DMS 273 (cell line): ENCODE results near the gene ELAVL1.

Experiments
- DNase-seq: peaks from one replicate; lab custom pipeline; 2025; ENCODE audit not compliant: unreplicated experiment; lab: John Stamatoyannopoulos, UW

ELAVL1 gene

DNA sequence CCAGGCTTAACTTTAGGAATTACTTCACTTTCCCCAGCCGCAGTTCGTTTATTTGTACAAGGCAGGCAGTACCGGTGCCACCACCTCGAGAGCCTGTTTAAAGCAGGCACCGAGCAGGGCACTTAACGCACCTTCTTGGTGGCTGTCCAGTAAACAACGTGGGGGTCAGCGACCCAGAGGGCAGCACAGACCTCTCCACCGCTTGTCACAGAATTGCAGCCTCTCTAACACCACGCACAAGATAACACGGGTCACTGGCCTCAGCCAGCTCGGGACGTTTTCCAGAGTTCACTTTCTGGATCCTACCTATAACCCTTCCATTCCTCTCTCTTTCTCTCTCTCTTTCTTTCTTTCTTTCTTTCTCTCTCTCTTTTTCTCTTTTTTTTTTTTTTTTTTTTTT, 16.8 kb upstream of the ELAVL1 start:
- DNase-seq, result no peak

DNA sequence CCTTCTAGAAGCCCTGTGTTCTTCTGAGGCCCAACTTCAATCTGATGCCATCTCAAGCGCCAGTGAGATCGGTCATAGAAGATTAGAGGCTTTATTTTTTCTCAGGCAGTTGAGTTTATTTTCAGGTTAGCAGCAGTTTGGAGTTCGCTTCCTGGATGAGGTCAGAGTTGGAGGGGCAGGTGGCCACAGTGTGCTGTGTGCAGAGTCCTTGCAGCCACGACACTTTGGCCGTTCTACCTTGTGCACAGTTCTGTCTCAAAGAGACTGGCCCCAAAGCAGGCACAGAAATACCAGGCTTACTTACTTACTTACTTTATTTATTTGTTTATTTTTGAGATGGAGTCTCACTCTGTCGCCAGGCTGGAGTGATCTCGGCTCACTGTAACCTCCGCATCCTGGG, 15.9 kb upstream of the ELAVL1 start:
- no peak for DNase-seq

DNA sequence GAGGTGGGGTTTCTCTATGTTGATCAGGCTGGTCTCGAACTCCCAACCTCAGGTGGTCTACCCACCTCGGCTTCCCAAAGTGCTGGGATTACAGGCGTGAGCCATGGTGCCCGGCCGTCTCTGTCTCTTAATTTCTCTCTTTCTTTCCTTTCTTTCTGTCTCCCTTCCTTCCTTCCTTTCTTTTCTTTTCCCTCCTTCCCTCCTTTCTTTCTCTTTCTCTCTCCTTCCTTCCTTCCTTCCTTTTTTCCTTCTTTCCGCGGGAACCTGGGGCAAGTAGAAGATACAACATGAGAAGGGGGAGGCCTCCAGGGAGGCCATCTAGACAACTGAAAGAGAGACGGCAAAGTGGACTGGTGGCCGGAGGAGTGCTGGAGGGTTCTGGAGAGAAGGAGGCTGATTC, 15.2 kb upstream of the ELAVL1 start:
- DNase-seq, result no peak

DNA sequence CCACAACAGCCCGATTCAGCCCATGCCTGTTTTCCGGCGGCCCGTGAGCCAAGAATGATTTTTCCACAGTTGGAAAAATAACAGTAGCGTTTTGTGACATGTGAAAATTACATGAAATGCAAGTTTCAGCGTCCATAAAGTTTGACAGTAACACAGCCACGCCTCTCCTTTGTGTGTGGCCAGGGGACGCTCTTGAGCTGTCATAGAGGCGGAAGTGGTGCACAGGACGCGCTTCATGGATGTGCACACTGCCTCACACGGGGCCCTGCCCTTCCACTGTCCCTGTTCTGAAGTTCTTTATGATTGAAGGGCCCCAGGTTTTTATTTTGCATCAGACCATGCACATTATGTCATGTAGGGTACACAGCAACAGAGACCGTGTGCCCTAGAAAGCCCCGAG, 12.4 kb upstream of the ELAVL1 start:
- DNase-seq, result peak; percentile 60

DNA sequence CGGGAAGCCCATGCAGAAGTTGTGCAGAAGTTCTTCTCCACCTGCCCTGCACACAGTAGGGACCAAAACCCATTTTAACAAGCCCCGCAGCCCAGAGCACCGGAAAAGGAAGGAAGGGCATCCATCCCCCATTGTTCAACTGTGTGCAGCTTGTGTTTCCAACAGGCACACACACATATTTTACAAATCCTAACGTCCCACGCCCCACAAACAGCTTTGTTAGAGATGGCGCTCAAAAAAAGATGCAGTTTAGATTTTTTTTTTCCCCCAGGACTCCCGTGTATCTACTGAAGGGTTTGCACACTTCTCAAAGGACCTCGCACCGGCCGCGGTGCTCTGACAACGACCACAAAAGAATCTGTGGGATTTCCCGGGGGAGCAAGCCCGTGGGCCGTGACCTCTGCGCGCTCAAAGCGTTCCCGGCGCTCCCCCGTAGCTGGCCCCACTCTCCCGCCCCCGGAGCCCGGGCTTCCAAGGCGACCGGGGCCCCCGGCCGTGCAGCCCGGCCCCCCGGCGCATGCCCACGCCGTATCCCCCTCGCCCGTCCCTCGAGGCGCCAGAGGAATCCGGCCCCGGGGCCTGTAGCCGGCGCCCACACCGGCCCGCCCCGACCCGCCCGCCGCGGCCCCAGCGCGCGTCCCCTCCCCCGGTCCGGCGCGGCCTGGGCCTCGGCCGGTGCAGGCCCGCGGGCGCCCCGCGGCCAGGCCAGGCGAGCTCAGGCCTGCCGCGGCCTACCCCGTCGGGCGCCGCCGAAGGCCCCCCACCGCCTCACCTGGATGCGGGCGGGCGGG, 523 bp downstream of the ELAVL1 start:
- DNase-seq, result peak; percentile 62

DNA sequence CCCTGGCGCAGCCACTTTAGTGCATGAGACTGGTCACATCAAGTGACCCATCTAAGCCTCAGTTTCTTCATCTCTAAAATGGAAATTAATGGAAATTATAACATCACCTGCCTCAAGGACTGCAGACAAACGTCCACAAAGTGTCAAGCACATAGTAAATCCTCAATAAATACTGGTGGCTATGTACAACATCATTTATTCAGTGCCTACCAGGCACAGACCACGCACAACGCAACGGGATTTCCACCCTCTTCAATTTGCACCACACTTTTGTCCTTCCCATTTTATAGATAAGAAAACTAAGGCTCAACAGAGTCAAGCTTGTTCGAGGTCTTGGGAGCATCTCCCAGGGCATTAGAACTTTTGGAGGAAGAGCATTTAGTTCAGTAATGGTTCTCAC, 1.4 kb downstream of the ELAVL1 start:
- DNase-seq, result no peak

DNA sequence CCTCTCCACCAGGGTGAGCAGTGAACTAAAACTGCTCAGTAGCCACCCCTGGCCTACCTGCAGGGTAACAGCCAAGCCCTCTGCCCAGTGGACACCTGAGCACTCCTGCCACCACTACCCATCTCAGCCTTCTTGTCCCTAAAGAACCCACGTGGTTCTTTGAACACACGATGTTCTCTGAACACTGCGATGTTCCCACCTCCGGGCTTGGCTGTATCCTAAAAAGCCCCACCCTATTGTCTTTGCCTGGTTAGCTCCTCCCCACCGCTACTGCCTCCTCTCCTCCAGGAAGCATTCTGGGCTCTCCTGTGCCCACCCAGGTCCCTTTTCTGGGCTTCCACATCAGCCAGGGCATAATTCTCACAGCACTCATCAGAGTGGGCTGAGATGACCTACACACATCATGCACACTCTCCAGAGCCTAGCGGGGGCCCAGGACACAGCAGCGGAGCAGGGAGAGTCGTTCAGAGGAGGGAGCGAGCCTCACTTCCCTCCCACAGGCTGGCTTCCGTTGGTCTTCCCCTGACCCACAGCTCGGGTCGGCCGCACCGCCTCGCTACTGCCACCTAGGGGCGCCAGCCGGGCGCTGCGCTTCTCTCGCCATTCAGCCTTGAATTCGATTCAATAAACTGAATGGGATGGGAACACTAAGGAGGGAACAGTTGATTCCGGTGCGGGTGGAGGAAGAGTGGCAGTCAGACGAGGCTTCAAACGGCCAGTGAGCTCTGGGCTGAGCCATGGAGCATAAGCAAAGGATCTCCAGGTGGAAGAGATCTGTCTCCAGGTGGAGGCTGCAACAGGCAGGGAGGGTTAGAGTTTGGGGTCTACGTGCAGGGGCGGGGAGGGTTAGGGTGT, 3.2 kb downstream of the ELAVL1 start:
- peak; percentile 89 for DNase-seq

DNA sequence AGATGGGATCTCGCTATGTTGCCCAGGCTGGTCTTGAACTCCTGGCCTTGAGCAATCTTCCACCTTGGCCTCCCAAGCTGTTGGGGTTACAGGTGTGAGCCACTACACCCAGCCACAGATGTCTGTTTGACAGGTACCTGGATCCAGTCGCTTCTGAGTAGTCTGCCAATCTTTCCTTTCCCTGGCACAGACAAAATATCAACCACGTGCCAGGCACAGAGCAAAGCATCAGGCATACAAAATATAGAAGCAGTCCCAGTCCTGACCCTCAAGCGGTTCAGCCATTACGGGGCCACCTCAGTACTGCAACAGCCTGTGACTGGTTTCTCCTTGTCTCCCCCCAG, 3.8 kb downstream of the ELAVL1 start:
- DNase-seq, result no peak

DNA sequence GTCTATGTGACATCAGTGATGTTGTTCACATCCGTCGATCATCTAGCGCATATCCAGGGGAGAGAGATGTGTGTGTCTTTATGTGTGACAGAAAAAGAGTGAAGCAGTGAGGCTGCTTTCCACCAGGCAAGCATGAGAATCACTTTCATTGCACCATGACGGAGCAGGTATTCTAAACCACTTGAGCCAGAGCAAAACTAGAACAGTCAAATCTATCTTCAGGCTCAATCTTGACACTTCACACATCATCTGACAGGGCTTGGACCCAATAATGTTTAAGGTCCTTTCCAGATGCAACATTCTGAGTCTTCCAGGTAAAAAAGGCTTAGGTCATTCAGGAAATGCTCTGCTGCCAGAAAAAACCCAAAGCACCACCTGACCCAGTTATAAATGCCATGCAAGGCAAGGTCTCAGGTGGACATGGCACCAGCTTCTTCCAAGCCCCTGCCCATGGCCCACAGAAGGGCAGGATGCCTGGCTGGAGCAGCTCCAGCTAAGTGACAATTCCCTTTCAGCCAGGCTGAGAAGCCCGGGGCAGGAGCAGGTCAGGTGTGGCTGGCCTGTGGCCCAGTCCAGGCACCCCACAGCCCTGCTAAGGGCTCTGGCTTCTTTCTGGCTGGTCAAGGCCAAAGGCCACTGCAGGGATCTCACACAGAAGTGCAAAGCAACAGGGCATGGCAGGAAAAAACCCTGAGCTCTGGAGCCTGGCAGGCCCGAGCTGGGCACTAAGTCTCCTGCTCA, 5.0 kb downstream of the ELAVL1 start:
- DNase-seq, result no peak

DNA sequence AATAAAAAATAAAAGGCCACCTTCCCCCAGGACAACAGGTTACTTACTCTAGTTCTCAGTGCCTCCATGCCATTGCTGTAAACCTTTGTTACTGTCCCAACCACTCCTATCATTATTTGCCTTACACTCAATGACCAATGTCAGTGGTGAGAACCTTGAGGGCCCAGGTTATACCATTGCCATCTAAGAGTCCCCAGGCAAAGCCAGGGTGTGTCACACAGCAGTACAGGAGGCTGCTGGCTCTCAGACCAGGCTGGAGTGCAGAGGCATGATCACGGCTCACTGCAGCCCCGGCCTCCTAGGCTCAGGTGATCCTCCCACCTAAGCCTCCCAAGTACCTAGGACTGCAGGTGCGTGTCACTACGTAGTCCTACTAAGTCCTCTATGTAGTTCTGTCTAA, 6.1 kb downstream of the ELAVL1 start:
- no peak for DNase-seq

DNA sequence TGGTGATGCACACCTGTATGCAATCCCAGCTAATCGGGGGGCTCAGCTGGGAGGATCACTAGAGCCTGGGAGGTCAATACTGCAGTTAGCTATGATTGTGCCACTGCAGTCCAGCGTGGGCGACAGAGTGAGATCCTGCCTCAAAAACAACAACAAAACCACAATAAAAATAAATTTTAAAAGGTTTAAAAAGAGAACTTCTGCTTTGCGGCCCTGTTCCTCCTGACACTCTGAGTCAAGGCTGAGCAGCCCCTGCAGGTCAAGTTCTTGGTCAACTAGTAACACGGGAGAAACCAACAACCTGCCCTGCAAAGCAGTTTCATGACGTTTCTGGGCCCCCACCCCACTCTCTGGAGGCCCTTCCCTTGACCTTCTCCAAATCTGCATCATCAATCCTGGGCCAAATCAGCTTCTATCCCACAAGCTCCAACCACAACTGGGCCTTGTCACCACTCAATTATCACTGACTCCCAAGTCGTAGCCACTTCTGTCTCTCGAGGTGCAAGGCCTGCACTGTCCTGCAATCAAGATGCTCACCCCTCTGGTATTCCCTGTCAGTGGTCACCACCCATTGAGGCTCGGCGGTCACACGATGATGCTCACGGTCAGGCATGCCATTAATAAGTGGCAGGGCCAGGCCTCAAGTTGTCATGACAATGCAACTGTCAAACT, 7.5 kb downstream of the ELAVL1 start:
- DNase-seq, result no peak

DNA sequence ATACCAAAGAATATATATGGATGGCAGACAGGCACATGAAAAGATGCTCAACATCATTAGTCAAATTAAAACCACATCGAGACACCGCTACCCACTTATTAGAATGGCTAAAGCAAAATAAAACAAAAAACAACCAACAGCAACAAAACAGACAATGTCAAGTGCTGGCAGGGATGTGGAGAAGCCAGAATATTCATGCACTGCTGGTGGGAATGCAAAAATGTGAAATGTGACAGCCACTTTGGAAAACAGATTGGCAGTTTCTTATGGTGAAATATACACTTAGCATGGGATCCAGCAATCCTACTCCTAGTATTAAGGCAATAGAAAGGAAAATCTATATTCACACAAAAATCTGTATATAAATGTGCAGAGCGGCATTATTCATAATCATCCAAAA, 8.6 kb downstream of the ELAVL1 start:
- DNase-seq, result no peak

DNA sequence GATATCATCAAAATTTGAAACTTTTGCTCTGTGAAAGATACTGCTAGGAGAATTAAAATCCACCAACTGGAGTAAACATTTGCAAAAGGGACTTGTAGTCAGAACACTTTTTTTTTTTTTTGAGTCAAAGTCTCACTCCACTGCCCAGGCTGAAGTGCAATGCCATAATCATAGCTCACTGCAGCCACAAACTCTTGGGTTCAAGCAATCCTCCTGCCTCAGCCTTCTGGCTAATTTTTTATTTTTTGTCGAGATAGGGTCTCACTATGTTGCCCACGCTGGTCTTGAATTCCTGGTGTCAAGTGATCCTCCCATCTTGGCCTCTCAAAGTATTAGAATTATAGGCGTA, 9.7 kb downstream of the ELAVL1 start:
- no peak for DNase-seq

DNA sequence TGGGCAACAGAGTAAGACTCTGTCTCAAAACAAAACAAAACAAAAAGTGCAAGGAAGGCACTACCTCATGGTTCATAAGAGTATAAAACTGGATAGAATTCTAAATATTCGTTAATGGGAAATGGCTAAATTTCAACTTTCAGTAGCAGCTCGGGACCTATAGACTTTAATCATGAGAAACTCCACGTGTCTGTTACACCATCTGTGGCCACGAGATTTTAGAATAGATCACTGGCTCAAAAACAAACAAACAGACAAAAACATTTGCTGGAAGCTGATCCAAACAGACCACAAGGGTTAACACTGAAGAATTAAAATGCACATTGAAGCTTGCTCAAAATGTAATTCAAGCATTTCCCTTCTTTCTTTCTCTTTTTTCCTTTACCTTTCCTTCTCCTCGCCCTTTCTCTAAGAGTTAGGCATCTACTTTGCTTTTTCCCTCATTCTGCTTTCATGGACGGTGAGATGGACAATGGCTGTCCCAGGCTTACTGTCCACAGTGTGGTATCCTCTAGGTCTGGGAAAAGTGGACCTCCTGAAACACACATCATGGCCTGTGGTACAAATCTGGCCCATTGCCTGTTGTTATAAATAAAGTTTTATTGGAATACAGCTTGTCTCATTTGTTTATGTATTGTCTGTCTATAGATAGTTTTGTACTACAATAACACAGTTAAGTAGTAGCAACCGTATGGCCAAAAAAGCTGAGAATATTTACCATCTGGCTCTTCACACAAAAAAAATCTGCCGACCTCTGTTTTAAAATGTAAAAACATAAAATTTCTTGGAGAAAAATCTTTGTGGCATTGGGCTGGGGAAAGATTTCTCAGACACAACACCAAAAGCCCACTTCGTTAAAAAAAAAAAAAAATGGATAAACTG, 10.3 kb downstream of the ELAVL1 start:
- DNase-seq, result no peak

DNA sequence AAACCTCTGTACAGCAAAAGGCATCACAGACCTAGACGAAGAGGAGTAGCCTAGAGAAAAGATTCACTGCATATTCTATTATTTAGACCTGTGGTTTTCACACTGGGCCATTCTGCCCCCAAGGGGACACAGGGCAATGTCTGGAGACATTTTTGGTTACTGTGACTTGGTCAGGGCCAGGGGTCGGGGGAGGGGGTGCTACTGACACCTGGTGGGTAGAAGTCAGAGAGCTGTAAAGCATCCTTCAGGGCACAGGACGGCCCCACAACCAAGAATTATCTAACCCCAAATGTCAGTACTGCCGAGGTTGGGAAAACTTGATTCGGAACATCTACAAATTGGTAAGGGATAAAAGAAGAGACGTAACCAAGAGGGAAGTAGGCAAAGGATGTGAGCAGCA, 11.3 kb downstream of the ELAVL1 start:
- DNase-seq, result no peak

DNA sequence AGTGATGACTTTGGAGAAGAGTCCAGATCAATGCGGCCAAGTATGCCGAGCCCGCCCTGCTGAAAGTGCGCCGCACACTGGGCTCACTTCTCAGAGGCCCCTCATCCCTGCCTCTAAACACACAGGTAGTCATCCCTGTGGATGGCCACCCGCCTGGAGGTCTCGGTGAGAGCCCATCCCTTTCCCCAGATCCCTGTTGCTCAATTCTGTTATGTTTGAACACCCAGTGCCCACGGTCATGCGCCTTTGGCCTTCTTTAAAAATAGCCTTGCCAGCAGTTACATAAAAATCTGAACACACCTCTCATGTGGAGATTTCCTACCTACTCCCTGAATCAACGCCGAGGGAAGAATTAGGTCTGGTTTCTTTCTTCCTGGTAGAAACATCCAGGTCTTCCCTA, 11.9 kb downstream of the ELAVL1 start:
- DNase-seq, result no peak

DNA sequence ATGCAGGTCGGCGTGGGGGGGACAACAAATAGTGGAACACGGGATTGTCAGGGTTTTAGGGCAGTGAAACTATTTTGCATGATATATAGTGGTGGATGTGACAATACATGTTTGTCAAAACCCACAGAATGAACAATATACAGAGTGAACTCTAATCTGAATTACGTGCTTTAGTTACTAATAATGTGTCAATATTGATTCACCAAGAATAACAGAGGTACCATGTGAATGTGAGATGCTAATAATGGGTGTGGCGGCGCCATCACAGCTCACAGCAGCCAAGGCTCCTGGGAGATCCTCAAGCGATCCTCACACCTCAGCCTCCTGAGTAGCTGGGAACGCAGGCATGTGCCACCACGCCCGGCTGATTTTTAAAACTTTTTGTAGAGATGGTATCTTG, 12.9 kb downstream of the ELAVL1 start:
- DNase-seq, result no peak

DNA sequence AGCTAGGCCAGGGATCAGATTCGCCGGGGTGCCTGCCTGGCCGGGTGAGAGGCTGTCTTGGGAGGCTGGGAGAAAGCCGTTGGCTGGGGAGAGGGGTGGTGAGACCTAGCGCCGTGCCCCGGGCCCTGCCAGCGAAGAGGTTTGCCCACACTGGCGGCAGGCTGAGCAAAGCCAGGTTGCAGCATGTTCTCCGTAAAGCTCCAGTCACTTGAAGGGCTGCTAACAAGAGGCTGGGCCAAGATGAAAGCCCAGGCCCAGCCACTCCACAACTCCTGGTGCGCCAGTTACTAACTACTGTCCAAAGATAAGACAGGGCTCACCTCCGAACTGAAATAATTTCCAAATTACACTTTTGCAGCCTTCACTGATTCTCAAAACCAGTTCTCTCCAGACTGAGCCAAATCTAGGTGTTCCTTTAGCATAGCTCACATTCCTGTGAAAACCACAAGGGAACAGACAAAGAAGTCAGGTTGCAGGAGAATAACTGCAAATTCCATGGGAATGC, 16.3 kb downstream of the ELAVL1 start:
- no peak for DNase-seq

DNA sequence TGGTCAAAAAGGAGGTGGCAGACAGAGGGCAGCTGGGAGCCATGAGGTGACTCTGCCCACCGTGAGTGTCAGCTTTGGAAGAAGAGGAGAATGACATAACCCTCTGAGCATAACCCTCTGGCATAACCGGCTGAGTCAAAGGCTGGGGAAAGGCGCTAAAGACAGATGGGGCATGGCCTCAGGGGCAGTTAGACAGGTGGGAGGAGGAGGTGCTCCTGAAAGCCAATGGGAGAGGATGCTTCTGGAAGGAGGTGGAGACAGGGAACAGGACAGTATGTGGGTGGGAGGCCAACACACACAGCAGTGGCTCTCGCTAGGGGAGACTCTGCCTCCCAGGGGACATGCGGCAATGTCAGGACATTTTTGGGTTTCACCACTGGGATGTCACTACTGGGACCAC, 17.1 kb downstream of the ELAVL1 start:
- DNase-seq, result peak; percentile 51

DNA sequence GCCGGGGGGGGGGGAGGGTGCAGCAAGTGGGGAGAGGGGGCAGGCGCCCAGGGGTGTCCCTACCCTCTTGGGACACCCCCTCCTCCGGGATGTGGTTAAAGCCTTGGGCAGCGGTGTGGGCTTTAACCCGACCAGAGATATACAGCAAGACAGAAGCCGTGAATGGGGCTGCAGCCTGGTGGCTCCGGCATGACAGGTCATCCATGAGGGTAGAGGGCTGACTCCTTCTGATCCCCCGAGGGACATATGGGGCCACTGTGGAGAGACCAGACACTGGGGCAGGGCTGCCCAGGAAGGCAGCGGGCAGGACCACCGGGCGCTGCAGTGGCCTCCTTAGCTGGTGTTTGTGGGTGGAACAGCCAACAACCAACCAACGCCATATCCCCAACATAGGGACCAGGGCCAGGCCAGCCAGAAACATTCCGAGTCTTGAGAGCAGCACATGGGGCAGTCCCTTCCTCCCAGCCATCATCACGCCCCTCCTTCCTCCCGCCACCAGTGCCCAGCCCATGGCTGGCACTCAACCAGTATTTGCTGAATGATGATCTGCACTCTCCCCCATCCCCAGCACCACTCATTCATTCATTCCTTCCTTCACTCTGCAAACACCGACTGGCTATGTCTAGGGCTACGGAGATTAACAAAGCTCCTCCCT, 18.2 kb downstream of the ELAVL1 start:
- DNase-seq, result no peak
